Effector memory CD8-positive, alpha-beta T cell (primary cell): ENCODE results near the gene SLC17A5.
"Not testable (repeated sequence)": the region's sequence is repeated elsewhere in the genome, so short reads cannot be mapped to it uniquely, and the experiment has no call there.

ENCODE experiments used
- ATAC-seq: fragments of 150-1000 bp; cut with Tn5 transposase; replicated peaks from 2 replicates; pipeline ENCODE4 v1.10.0; 2021; ENCODE audit warnings: mild to moderate bottlenecking, moderate library complexity
- DNase-seq, 3 experiments: peaks; one replicate each; pipeline ENCODE4 v3.0.0; 2021
- H3K27ac Mint-ChIP-seq, 2 donors: one replicate each; pipeline ENCODE4 v1.8.0; 2022; ENCODE audit warnings: mild to moderate bottlenecking in 2 of 2, mixed read lengths in 2 of 2, moderate library complexity in 2 of 2
- H3K27me3 Mint-ChIP-seq, 2 donors: one replicate each; pipeline ENCODE4 v1.8.0; 2022; ENCODE audit warnings: mixed read lengths in 2 of 2
- H3K36me3 Mint-ChIP-seq: one replicate; pipeline ENCODE4 v1.8.0; 2022; ENCODE audit warnings: mild to moderate bottlenecking, moderate library complexity, mixed read lengths; ENCODE audit not compliant: insufficient read depth
- H3K4me1 Mint-ChIP-seq, 2 donors: one replicate each; pipeline ENCODE4 v1.8.0; 2022; ENCODE audit warnings: low read depth in 2 of 2, mixed read lengths in 2 of 2
- H3K4me3 Mint-ChIP-seq, 2 donors: one replicate each; pipeline ENCODE4 v1.8.0; 2022; ENCODE audit warnings: mild to moderate bottlenecking in 2 of 2, mixed read lengths in 2 of 2, moderate library complexity in 2 of 2
- H3K9me3 Mint-ChIP-seq, 2 donors: one replicate each; pipeline ENCODE4 v1.8.0; 2022; ENCODE audit warnings: mixed read lengths in 2 of 2

The SLC17A5 gene

GRCh38 chr6:73562558-73562957 is 91.2 kb downstream of the SLC17A5 start:
- H3K4me1 Mint-ChIP-seq: peaks cover 0 to 5% of the 10 kb centered on the region in 2 donors
- no peaks in the 10 kb centered on the region for H3K36me3 Mint-ChIP-seq
- H3K9me3 Mint-ChIP-seq: no peaks in the 10 kb centered on the region
- no peak overlapping the region for H3K4me3 Mint-ChIP-seq
- ATAC-seq (no peak), DNase-seq (no peak)
- H3K27ac Mint-ChIP-seq: no peak overlapping the region
- no peaks in the 10 kb centered on the region for H3K27me3 Mint-ChIP-seq

GRCh38 chr6:73560853-73561407 is 92.9 kb downstream of the SLC17A5 start:
- ATAC-seq (no peak), DNase-seq (no peak)
- H3K27ac Mint-ChIP-seq: peak overlapping the region in 1 of 2 donors; percentile 8
- no peaks in the 10 kb centered on the region for H3K27me3 Mint-ChIP-seq
- peaks cover 0 to 8% of the 10 kb centered on the region in 2 donors for H3K4me1 Mint-ChIP-seq
- H3K36me3 Mint-ChIP-seq: no peaks in the 10 kb centered on the region
- no peaks in the 10 kb centered on the region for H3K9me3 Mint-ChIP-seq
- H3K4me3 Mint-ChIP-seq: no peak overlapping the region

GRCh38 chr6:73560182-73560732 is 93.5 kb downstream of the SLC17A5 start:
- Mint-ChIP-seq H3K36me3 (no peaks in the 10 kb centered on the region), H3K9me3 (no peaks in the 10 kb centered on the region), H3K4me3 (no peak overlapping the region), H3K27me3 (no peaks in the 10 kb centered on the region), H3K27ac (peak overlapping the region in 1 of 2 donors; percentile 8), H3K4me1 (peaks cover 0 to 4% of the 10 kb centered on the region in 2 donors)
- no peak for ATAC-seq
- DNase-seq: no peak

- H3K9me3 Mint-ChIP-seq, DNase-seq, H3K27ac Mint-ChIP-seq, H3K4me3 Mint-ChIP-seq, H3K36me3 Mint-ChIP-seq, H3K4me1 Mint-ChIP-seq, H3K27me3 Mint-ChIP-seq, ATAC-seq: not testable (repeated sequence)
These were observed 94.4 kb downstream of the SLC17A5 start for GRCh38 chr6:73559399-73559794.

GRCh38 chr6:73558624-73559398 is 95.0 kb downstream of the SLC17A5 start:
- Mint-ChIP-seq H3K4me3 (no peak overlapping the region), H3K9me3 (no peaks in the 10 kb centered on the region), H3K4me1 (peaks cover 0 to 3% of the 10 kb centered on the region in 2 donors), H3K36me3 (no peaks in the 10 kb centered on the region), H3K27me3 (no peaks in the 10 kb centered on the region), H3K27ac (peak overlapping the region in 1 of 2 donors; percentile 38)
- no peak for DNase-seq
- no peak for ATAC-seq

GRCh38 chr6:73556836-73557235 is 97.0 kb downstream of the SLC17A5 start:
- H3K4me1 Mint-ChIP-seq: peaks cover 0 to 3% of the 10 kb centered on the region in 2 donors
- H3K9me3 Mint-ChIP-seq: no peaks in the 10 kb centered on the region
- ATAC-seq: no peak
- H3K36me3 Mint-ChIP-seq: no peaks in the 10 kb centered on the region
- no peak overlapping the region for H3K4me3 Mint-ChIP-seq
- DNase-seq: no peak
- H3K27ac Mint-ChIP-seq: no peak overlapping the region
- H3K27me3 Mint-ChIP-seq: no peaks in the 10 kb centered on the region

GRCh38 chr6:73555380-73555949 is 98.3 kb downstream of the SLC17A5 start:
- H3K9me3 Mint-ChIP-seq, DNase-seq, H3K27me3 Mint-ChIP-seq, ATAC-seq, H3K27ac Mint-ChIP-seq, H3K4me1 Mint-ChIP-seq, H3K36me3 Mint-ChIP-seq, H3K4me3 Mint-ChIP-seq: not testable (repeated sequence)

GRCh38 chr6:73551115-73551514 is 102.7 kb downstream of the SLC17A5 start:
- H3K36me3 Mint-ChIP-seq, H3K27me3 Mint-ChIP-seq, H3K27ac Mint-ChIP-seq, H3K9me3 Mint-ChIP-seq, ATAC-seq, H3K4me3 Mint-ChIP-seq, DNase-seq, H3K4me1 Mint-ChIP-seq: not testable (repeated sequence)

- no peaks in the 10 kb centered on the region for H3K9me3 Mint-ChIP-seq
- H3K27ac Mint-ChIP-seq: no peak overlapping the region
- ATAC-seq (no peak), DNase-seq (no peak)
- no peaks in the 10 kb centered on the region for H3K4me1 Mint-ChIP-seq
- no peak overlapping the region for H3K4me3 Mint-ChIP-seq
- H3K36me3 Mint-ChIP-seq: no peaks in the 10 kb centered on the region
- H3K27me3 Mint-ChIP-seq: no peaks in the 10 kb centered on the region
These were observed 105.0 kb downstream of the SLC17A5 start for GRCh38 chr6:73548458-73549446.

GRCh38 chr6:73547036-73547435 is 106.8 kb downstream of the SLC17A5 start:
- no peak overlapping the region for H3K27ac Mint-ChIP-seq
- no peaks in the 10 kb centered on the region for H3K4me1 Mint-ChIP-seq
- no peaks in the 10 kb centered on the region for H3K27me3 Mint-ChIP-seq
- H3K9me3 Mint-ChIP-seq: no peaks in the 10 kb centered on the region
- ATAC-seq: no peak
- no peak overlapping the region for H3K4me3 Mint-ChIP-seq
- DNase-seq: no peak
- H3K36me3 Mint-ChIP-seq: no peaks in the 10 kb centered on the region
